H1 (cell line): Measurements from ENCODE around the gene ADCK1. TPM values are rescaled to one million over a fixed set of nuclear protein-coding genes. Genes with fewer than 3 reads are reported as not detected.

ENCODE experiments used
- CTCF ChIA-PET: fragments of 300-600 bp; sonication (Branson Sonifier 250); formaldehyde crosslinking; loops from one replicate; lab custom pipeline; 2021; ENCODE audit not compliant: partially characterized antibody; lab: Charles Lee
- POLR2A ChIA-PET: fragments of 300-600 bp; sonication (Branson Sonifier 250); formaldehyde crosslinking; loops from one replicate; lab custom pipeline; 2021; ENCODE audit warnings: inconsistent platforms; ENCODE audit not compliant: partially characterized antibody; lab: Charles Lee
- DNase-seq, 2 experiments: peaks; one replicate each; pipeline versions ENCODE4 v3.0.0 to v3.0.0-alpha.2; 2010 to 2022; ENCODE audit warnings: low spot score in 2 of 2, low read depth in 1 of 2, mixed read lengths in 1 of 2
- FAIRE-seq: peaks from 2 replicates; lab custom pipeline; 2011; peaks lifted over from hg19 to GRCh38; lab: Jason Lieb, UNC
- H2AFZ ChIP-seq: 2 replicates; pipeline ENCODE4 v1.8.1; 2012; ENCODE audit warnings: low read length, inconsistent platforms
- H2AK5ac ChIP-seq: 2 replicates; pipeline ENCODE4 v1.6.1; 2013; ENCODE audit warnings: low read depth, low read length
- H2BK120ac ChIP-seq: replicated peaks from 2 replicates; pipeline ENCODE3; 2013; ENCODE audit warnings: low read depth, low read length, inconsistent platforms
- H2BK12ac ChIP-seq: 2 replicates; pipeline ENCODE4 v1.6.1; 2013; ENCODE audit warnings: low read depth, low read length
- H2BK15ac ChIP-seq: 2 replicates; pipeline ENCODE4 v1.6.1; 2013; ENCODE audit warnings: low read length
- H2BK20ac ChIP-seq: 2 replicates; pipeline ENCODE4 v1.6.1; 2013; ENCODE audit warnings: low read length
- H2BK5ac ChIP-seq: 2 replicates; pipeline ENCODE4 v1.6.1; 2013; ENCODE audit warnings: low read depth, low read length
- H3K14ac ChIP-seq: 2 replicates; pipeline ENCODE4 v1.6.1; 2013; ENCODE audit warnings: inconsistent platforms; ENCODE audit not compliant: insufficient read length
- H3K18ac ChIP-seq: 2 replicates; pipeline ENCODE4 v1.6.1; 2013; ENCODE audit warnings: low read length; ENCODE audit errors: extremely low read depth
- H3K23ac ChIP-seq: 2 replicates; pipeline ENCODE4 v1.6.1; 2013; ENCODE audit warnings: inconsistent platforms; ENCODE audit not compliant: insufficient read length
- H3K23me2 ChIP-seq: 2 replicates; pipeline ENCODE4 v1.6.1; 2013; ENCODE audit warnings: low read depth, low read length
- H3K27ac ChIP-seq: 2 replicates; pipeline ENCODE4 v1.6.1; 2011; ENCODE audit warnings: low read depth, low read length, inconsistent platforms
- H3K27me3 ChIP-seq, 4 experiments: replicated peaks in 1 of 4; 1 replicate in 1 of 4; 2 replicates in 3 of 4; pipeline versions ENCODE4 v1.6.1 to v1.8.1; 2011 to 2013; ENCODE audit warnings: low read length in 3 of 4, mild to moderate bottlenecking in 3 of 4, inconsistent platforms in 2 of 4, mixed read lengths in 2 of 4, moderate library complexity in 1 of 4; ENCODE audit not compliant: control insufficient read depth in 3 of 4, insufficient read depth in 3 of 4; ENCODE audit errors: extremely low read depth in 1 of 4
- H3K36me3 ChIP-seq, 4 experiments: 2 replicates each; pipeline versions ENCODE4 v1.6.1 to v1.8.1; 2011 to 2013; ENCODE audit warnings: mild to moderate bottlenecking in 4 of 4, low read length in 3 of 4, moderate library complexity in 2 of 4, control low read depth in 1 of 4, inconsistent platforms in 1 of 4; ENCODE audit not compliant: insufficient read depth in 4 of 4, control insufficient read depth in 2 of 4
- H3K4ac ChIP-seq: replicated peaks from 2 replicates; pipeline ENCODE3; 2013; ENCODE audit warnings: low read length, low read depth, mixed read lengths, inconsistent platforms; ENCODE audit not compliant: insufficient read length
- H3K4me1 ChIP-seq, 4 experiments: replicated peaks in 1 of 4; 1 replicate in 1 of 4; 2 replicates in 3 of 4; pipeline versions ENCODE4 v1.6.1 to v1.8.1; 2011 to 2013; ENCODE audit warnings: low read length in 3 of 4, inconsistent platforms in 2 of 4, mixed read lengths in 1 of 4; ENCODE audit not compliant: insufficient read depth in 4 of 4, control insufficient read depth in 3 of 4
- H3K4me2 ChIP-seq, 2 experiments: 2 replicates each; pipeline versions ENCODE4 v1.6.1 to v1.8.1; 2011 to 2013; ENCODE audit warnings: low read depth in 2 of 2, low read length in 2 of 2, control low read depth in 1 of 2, inconsistent platforms in 1 of 2, mild to moderate bottlenecking in 1 of 2; ENCODE audit not compliant: insufficient read depth in 1 of 2
- H3K4me3 ChIP-seq, 4 experiments: fragments of 200-600, 300-600 bp in 1 of 4; sonication (generic), shearing (Covaris generic), sonication (Bioruptor Twin) in 1 of 4; 2 replicates each; pipeline versions ENCODE4 v1.5.1 to v1.8.1; 2011 to 2016; ENCODE audit warnings: low read length in 4 of 4, low read depth in 3 of 4, control low read depth in 2 of 4, inconsistent platforms in 2 of 4, mild to moderate bottlenecking in 2 of 4, mixed read lengths in 1 of 4, moderate library complexity in 1 of 4; ENCODE audit not compliant: insufficient read depth in 2 of 4; ENCODE audit errors: extremely low read depth in 1 of 4
- H3K56ac ChIP-seq: replicated peaks from 2 replicates; pipeline ENCODE3; 2013; ENCODE audit warnings: low read depth, mild to moderate bottlenecking, mixed read lengths, low read length, inconsistent platforms; ENCODE audit not compliant: insufficient read length
- H3K79me1 ChIP-seq: 2 replicates; pipeline ENCODE4 v1.6.1; 2013; ENCODE audit warnings: low read depth, low read length, control low read depth
- H3K79me2 ChIP-seq, 2 experiments: 2 replicates each; pipeline versions ENCODE4 v1.6.1 to v1.8.1; 2012 to 2013; ENCODE audit warnings: low read length in 2 of 2, mild to moderate bottlenecking in 2 of 2, inconsistent platforms in 1 of 2; ENCODE audit not compliant: insufficient read depth in 2 of 2, control insufficient read depth in 1 of 2
- H3K9ac ChIP-seq, 4 experiments: replicated peaks in 1 of 4; 1 replicate in 1 of 4; 2 replicates in 3 of 4; pipeline versions ENCODE4 v1.6.1 to v1.8.1; 2011 to 2013; ENCODE audit warnings: low read depth in 3 of 4, low read length in 3 of 4, control low read depth in 2 of 4, mild to moderate bottlenecking in 2 of 4, moderate library complexity in 2 of 4, inconsistent platforms in 1 of 4; ENCODE audit errors: extremely low read depth in 1 of 4
- H3K9me3 ChIP-seq, 2 experiments: 2 replicates each; pipeline versions ENCODE4 v1.6.1 to v1.8.1; 2012 to 2013; ENCODE audit warnings: mild to moderate bottlenecking in 2 of 2, moderate library complexity in 2 of 2, control low read depth in 1 of 2, inconsistent platforms in 1 of 2, low read depth in 1 of 2, low read length in 1 of 2, mixed read lengths in 1 of 2; ENCODE audit not compliant: insufficient read depth in 2 of 2
- H4K20me1 ChIP-seq, 2 experiments: replicated peaks in 1 of 2; 2 replicates each; pipeline versions ENCODE3 to v1.8.1; 2011 to 2013; ENCODE audit warnings: inconsistent platforms in 2 of 2, low read length in 2 of 2, mild to moderate bottlenecking in 1 of 2; ENCODE audit not compliant: insufficient read depth in 2 of 2, control insufficient read depth in 1 of 2
- H4K5ac ChIP-seq: 2 replicates; pipeline ENCODE4 v1.6.1; 2013; ENCODE audit warnings: low read length, low read depth, mixed read lengths, inconsistent platforms; ENCODE audit not compliant: insufficient read length
- H4K8ac ChIP-seq: 2 replicates; pipeline ENCODE4 v1.8.0; 2013; ENCODE audit warnings: mild to moderate bottlenecking, moderate library complexity, low read length, inconsistent platforms; ENCODE audit not compliant: insufficient read depth; ENCODE audit errors: extremely low read depth
- H4K91ac ChIP-seq: replicated peaks from 2 replicates; pipeline ENCODE3; 2013; ENCODE audit warnings: low read length, mixed read lengths, inconsistent platforms; ENCODE audit not compliant: insufficient read length
- BACH1 ChIP-seq: IDR thresholded peaks from 2 replicates; pipeline ENCODE4 v1.6.1; 2012; ENCODE audit warnings: low read length, improper control_type of control experiment
- CBX5 ChIP-seq: fragments of 300-800, 300-1000 bp; sonication (generic); IDR thresholded peaks from 2 replicates; pipeline ENCODE4 v1.7.1; 2016; ENCODE audit warnings: antibody characterized with exemption, low read length, low read depth
- CHD1 ChIP-seq: IDR thresholded peaks from 2 replicates; pipeline ENCODE4 v1.6.1; 2012; ENCODE audit warnings: low read depth, low read length, improper control_type of control experiment
- CHD2 ChIP-seq: IDR thresholded peaks from 2 replicates; pipeline ENCODE4 v1.6.1; 2012; ENCODE audit warnings: low read length, improper control_type of control experiment
- GABPA ChIP-seq: IDR thresholded peaks from 2 replicates; pipeline ENCODE4 v1.6.1; 2011; ENCODE audit warnings: mild to moderate bottlenecking, low read length, moderate library complexity, borderline replicate concordance; ENCODE audit not compliant: insufficient read depth
- KDM4A ChIP-seq: IDR thresholded peaks from one replicate; pipeline ENCODE4 v1.7.1; 2012; ENCODE audit warnings: low read depth, mild to moderate bottlenecking, moderate library complexity, low read length, inconsistent platforms; ENCODE audit not compliant: severe bottlenecking
- NANOG ChIP-seq: IDR thresholded peaks from 2 replicates; pipeline ENCODE4 v1.6.1; 2011; ENCODE audit warnings: low read length, low read depth, mild to moderate bottlenecking, inconsistent platforms; ENCODE audit not compliant: insufficient read depth, poor library complexity, severe bottlenecking
- RFX5 ChIP-seq: IDR thresholded peaks from 2 replicates; pipeline ENCODE4 v1.6.1; 2011; ENCODE audit warnings: low read depth, low read length, improper control_type of control experiment, borderline replicate concordance
- SRF ChIP-seq: IDR thresholded peaks from 2 replicates; pipeline ENCODE4 v1.6.1; 2011; ENCODE audit warnings: mild to moderate bottlenecking, low read depth, low read length, moderate library complexity
- TEAD4 ChIP-seq: IDR thresholded peaks from 2 replicates; pipeline ENCODE4 v1.6.1; 2012; ENCODE audit warnings: low read depth, low read length, inconsistent platforms, mixed read lengths
- YY1 ChIP-seq: IDR thresholded peaks from 2 replicates; pipeline ENCODE4 v1.6.1; 2011; ENCODE audit warnings: low read depth, mild to moderate bottlenecking, low read length
- WGBS, 2 experiments: shearing (Covaris generic) in 1 of 2; methylation state at CpG; one replicate each; pipeline versions ENCODE4 v1.1.6 to v1.1.7; 2013 to 2015; ENCODE audit warnings: low lambda C conversion rate in 2 of 2, mixed read lengths in 2 of 2, inconsistent platforms in 1 of 2, low coverage in 1 of 2, missing lambda C conversion rate in 1 of 2; ENCODE audit not compliant: insufficient replicate concordance in 2 of 2, insufficient coverage in 1 of 2, insufficient read length in 1 of 2; ENCODE audit errors: extremely low coverage in 1 of 2, missing lambda C conversion rate in 1 of 2; 5-methylcytosine and 5-hydroxymethylcytosine counted together
- polyA plus RNA-seq, 7 experiments: library from polyadenylated mRNA; depleted of rRNA in 3 of 7; stranded (reverse) in 5 of 7; unstranded in 2 of 7; fragments of >200 nt in 5 of 7; fragments of 200-250 nt in 2 of 7; gene quantifications; 1 replicate in 5 of 7; 2 replicates in 1 of 7; 4 replicates in 1 of 7; pipeline versions ENCODE4 v1.2.1 to v1.2.3, GENCODE V29; 2011 to 2013; ENCODE audit warnings: missing spikeins in 2 of 7, mixed read lengths in 2 of 7
- total RNA-seq: library from RNA; stranded (reverse); fragmentation: NEBNext Ultra II Directional; extraction: Animal tissue kit (Norgen Biotek cat#: 25700); gene quantifications from 2 replicates; pipeline ENCODE4 v1.2.1, GENCODE V29; 2021

Gene ADCK1
- total and polyA plus RNA-seq, 2 of the 8 experiments (the other 6 are each of a cell fraction or from before 2014, with no cell fraction given), result 11.0 to 16.8 TPM

- Histone ChIP-seq H3K27ac (no peak overlapping the region), H3K4me3 (no peak overlapping the region), H2BK12ac (no peak overlapping the region), H2BK20ac (no peak overlapping the region), H3K27me3 (peaks cover 0 to 9% (median 6%) of the 10 kb centered on the region in 4 experiments; a peak in 3 of 7 replicates), H3K36me3 (no peaks in the 10 kb centered on the region), H2AK5ac (no peak overlapping the region), H3K14ac (no peak overlapping the region), H2BK5ac (no peak overlapping the region), H3K9me3 (no peaks in the 10 kb centered on the region), H3K4me2 (no peak overlapping the region), H4K91ac (no peak overlapping the region), H4K8ac (no peak overlapping the region), H4K20me1 (no peaks in the 10 kb centered on the region), H4K5ac (no peak overlapping the region), H2AFZ (no peak overlapping the region), H3K9ac (no peak overlapping the region), H3K4me1 (peaks cover 0 to 3% (median 1%) of the 10 kb centered on the region in 4 experiments; a peak in 2 of 7 replicates), H2BK15ac (0 out of 2 replicates have a peak overlapping the region, but pooled peaks have one; percentile 40), H2BK120ac (no peak overlapping the region), H3K23me2 (peaks cover 4% of the 10 kb centered on the region; the same call in 1 of the 2 replicates), H3K18ac (no peak overlapping the region), H3K56ac (no peak overlapping the region), H3K4ac (no peak overlapping the region), H3K79me2 (no peaks in the 10 kb centered on the region), H3K79me1 (no peaks in the 10 kb centered on the region), H3K23ac (no peak overlapping the region)
- DNase-seq (no peak), FAIRE-seq (no peak)
- ChIA-PET CTCF (interaction anchor here (1.1 to 1.7 kb wide), 3 partner anchors 12 to 202 kb away, joined by 3 to 4 read pairs (median 3); no protein-coding TSS in a partner anchor), POLR2A (no interaction called here)
- TF ChIP-seq TEAD4, result no peak
- TF ChIP-seq KDM4A, result no peak
- no peak for TF ChIP-seq RFX5
- TF ChIP-seq NANOG, result no peak
- TF ChIP-seq BACH1, result no peak
- no peak for TF ChIP-seq CHD1
- TF ChIP-seq CHD2, result no peak
- no peak for TF ChIP-seq YY1
- no peak for TF ChIP-seq SRF
- no peak for TF ChIP-seq CBX5
- no peak for TF ChIP-seq GABPA
- 80% methylated on average over 9 of the region's 9 CpGs; no CpG with 5 or more reads in 1 of the 2 experiments for WGBS, 2 experiments
These were observed 162.1 kb downstream of the ADCK1 start for GRCh38 chr14:77961847-77962580.
